C4-2B (cell line): Measurements from ENCODE around the gene MEN1.
A peak's percentile ranks its signal among the peaks of the same experiment; 100 is the strongest.

Experiments
- H3K27ac ChIP-seq: fragments of 450-650 bp; 2 replicates; pipeline ENCODE4 v1.5.1; 2017
- ZFX ChIP-seq: fragments of 450-650 bp; IDR thresholded peaks from 2 replicates; pipeline ENCODE4 v1.6.1; 2017
- TF ChIP-seq, protein P1 (sequence below): fragments of 450-650 bp; conservative IDR thresholded peaks from 2 replicates; pipeline ENCODE4 v1.5.1; 2017; ENCODE audit warnings: mild to moderate bottlenecking

MEN1 gene

DNA sequence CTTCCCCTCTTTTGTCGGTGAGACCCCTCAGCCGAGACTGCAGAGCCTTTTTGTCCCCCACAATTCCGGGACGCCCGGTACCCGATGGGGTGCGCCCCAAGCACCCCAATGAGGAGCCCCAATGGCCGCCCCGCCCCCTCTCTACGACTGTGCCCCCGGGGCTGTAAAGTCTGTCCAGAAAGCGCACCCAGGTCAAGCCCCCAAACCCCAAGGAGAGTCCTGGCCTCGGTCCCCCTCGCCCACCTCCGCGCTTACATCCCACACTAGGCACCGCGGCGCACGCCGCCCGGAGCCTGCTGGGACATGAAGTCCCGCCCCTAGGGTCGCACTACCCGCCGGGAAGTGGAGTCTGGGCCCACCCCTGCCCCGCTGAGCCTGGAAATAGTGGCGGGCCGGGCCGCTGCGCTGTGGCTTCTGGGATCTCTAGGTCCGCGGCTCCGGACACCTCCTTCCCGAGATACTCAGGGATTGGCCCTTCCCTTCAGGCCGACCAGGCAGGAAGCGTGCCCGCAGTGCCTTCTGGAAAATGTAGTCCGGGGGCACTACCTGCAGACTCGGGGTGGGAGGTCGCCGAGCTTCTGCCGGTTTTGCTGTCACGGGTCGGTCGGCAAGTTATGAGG lies at the start of gene MEN1:
Gene MEN1, minus strand, starts transcription at position 281 of the 620 bp plus-strand sequence. CDS start 442 bp downstream, outside the sequence.
- H3K27ac ChIP-seq: peak within 1 kb of the TSS; percentile 77
- TF ChIP-seq, protein P1, sequence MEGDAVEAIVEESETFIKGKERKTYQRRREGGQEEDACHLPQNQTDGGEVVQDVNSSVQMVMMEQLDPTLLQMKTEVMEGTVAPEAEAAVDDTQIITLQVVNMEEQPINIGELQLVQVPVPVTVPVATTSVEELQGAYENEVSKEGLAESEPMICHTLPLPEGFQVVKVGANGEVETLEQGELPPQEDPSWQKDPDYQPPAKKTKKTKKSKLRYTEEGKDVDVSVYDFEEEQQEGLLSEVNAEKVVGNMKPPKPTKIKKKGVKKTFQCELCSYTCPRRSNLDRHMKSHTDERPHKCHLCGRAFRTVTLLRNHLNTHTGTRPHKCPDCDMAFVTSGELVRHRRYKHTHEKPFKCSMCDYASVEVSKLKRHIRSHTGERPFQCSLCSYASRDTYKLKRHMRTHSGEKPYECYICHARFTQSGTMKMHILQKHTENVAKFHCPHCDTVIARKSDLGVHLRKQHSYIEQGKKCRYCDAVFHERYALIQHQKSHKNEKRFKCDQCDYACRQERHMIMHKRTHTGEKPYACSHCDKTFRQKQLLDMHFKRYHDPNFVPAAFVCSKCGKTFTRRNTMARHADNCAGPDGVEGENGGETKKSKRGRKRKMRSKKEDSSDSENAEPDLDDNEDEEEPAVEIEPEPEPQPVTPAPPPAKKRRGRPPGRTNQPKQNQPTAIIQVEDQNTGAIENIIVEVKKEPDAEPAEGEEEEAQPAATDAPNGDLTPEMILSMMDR: no peak
- peak; percentile 62; the same call in 1 of the 2 replicates for TF ChIP-seq ZFX

DNA sequence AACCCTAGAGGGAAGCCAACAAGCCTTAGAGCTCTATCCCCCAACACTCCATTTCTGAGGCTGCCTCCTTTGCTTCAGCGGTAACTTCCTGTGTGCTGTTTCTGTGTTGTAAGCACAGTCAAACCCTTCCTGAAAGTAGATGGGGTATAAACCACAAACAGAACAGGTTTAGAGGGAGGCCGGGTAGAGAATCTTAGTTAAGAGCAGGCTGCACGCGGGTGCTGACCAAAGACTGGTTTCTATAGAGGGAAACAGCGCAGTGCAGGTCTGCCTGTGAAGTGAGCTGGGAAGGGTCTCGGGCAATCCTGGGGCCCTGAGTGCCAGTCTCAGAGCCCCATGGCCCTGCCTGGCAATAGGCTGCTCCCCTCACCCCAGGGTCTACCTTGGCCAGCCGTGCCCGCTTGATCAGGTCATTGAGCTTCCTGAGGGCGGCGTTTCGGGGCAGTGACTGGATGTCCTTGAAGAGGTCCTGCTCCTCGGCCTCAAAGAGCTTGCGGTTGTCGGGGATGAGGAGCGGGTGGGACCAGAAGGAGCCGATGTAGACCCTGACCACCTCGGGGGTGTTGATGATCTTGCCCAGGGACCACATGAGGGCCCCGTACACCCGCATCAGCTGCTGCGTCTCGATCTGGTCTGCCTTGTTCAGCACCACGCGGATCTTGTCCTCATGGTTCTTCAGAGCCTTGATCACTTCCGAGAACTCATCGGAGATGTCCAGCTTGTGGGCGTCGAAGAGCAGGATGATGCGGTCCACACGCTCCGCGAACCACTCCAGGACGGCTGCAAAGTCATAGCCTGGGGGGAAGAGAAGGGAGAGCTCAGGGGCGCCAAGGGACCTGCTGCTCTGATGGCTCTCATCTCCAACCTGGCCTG lies 49.4 kb upstream of the MEN1 start:
- no peak for TF ChIP-seq ZFX
- TF ChIP-seq, protein P1: no peak

DNA sequence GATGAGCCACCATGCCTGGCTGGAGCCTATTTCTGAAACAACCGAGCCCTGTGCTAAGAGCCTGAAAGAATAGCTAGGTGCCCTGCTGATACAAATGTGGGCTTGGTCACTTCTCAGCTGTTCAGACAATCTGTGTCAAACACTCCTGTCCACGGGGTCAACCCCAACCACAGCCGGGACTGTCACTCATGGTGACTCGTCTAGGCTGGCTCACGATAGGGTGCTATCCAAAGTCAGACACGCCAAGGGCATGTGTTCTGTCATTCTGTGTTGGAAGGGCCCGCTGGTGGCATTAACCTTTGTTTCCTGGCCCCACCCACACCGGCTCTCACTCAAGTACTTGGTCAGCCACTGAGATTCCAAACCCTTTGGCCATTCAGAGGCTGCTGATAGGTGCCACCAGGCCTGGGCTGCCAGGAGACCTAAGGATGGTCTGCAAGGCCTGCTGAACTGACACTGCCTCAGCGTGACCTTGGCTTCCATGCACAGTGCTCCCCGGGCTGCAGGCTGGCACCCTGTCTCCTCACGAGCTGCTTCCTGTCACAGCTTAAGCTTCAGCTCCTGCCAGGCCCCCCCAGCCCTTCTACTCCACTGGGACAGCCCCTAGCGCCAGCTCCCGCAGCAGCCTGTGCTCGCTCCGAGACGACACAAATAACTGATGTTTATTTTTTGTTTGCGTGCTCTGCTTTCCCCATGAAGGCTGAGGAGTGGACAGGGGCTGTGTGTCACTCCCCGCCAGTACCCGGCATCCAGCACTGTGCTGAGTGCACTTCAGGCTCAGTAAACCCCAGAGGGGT lies 48.3 kb upstream of the MEN1 start:
- TF ChIP-seq, protein P1: no peak
- TF ChIP-seq ZFX: no peak
- H3K27ac ChIP-seq: no peak overlapping the region

More for the DNA sequence above, 49.4 kb upstream of the MEN1 start:
- H3K27ac ChIP-seq: no peak overlapping the region

DNA sequence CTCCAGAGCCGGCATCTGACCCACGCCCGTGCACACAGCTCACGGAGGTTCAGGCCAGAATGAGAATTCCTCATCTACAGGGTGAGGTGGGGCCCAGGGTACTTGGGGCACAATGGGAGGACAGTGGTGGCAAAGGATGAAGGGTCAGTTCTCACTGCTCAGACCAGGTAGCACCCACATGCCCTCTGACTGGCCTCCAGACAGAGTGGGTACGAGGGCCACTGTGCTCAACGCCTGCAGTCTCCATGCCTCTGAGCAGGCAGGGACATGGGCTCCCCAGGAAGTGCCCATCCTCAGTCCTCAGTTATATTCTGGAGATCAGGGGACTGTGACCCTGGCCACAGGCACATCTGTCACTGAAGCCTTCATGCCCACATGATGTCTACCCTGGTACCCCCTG lies 47.1 kb upstream of the MEN1 start:
- TF ChIP-seq, protein P1: no peak
- no peak for TF ChIP-seq ZFX
- H3K27ac ChIP-seq: no peak overlapping the region

DNA sequence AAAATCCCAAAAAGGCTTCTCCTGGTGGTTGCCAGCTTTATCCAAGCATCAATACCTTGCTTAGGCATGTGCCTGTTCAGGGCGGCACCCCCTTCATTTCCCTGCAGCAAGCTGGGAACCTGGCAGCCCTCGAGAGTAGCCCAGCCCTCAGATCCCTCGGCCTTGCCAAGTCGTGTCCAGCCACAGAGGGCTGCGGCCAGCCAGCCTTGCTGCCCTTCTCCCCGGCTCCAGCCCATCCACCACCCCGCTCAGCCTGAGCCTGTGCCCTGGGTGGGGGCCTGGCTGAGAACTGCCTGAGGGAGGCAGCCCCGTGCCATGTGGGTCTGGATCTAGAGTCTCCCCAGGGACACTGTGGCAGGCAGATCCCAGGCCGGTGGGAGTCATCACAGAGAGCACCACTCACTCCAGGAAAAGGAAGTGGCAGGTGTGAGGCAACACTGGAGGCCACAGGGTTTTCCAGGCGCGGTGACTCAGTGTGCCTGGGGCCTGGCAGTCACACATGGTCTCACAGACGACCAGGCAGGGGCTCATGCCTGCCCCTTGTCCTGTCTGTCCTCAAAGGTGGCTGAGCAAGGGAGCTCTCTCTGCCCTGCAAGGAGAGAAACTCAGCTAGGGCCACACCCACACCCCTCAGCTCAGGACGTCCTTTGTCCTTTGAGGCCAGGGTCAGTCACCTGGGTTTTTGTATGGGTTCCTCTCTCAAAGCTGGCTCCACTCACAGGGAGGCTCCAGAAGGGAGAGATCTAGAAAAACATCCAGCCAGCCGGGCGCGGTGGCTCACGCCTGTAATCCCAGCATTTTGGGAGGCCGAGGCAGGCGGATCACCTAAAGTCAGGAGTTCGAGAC lies 46.3 kb upstream of the MEN1 start:
- TF ChIP-seq, protein P1: no peak
- no peak for TF ChIP-seq ZFX
- H3K27ac ChIP-seq: no peak overlapping the region

DNA sequence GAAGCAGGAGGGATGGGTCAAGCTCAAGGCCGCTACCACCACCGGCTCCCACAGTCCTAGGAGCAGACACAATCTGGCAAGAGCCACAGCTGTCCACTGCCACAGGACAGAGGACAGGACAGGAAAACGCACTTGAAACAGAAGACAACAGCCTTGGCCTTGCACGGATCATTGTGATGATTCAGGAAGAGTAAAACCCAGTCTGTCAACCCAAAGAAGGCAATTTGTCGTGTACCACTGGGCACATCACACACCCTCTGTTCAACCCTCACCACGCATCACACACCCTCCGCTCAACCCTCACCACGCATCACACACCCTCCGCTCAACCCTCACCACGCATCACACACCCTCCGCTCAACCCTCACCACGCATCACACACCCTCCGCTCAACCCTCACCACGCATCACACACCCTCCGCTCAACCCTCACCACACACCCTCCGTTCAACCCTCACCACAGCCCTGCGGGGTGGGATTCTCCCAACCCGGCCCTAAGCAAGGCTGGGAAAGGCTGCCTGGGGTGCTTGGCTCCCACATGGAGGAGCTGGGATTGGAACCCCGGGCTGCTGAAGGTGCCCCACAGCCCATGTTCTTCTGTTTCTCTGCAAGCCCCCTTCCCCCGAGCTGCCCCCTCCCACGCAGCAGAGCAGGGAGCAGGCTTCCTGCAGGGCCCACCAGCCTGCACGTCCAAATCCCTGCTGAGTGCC lies 45.4 kb upstream of the MEN1 start:
- H3K27ac ChIP-seq: no peak overlapping the region
- TF ChIP-seq, protein P1: no peak
- no peak for TF ChIP-seq ZFX
